ENCODE results near the gene SART3. TPM values are rescaled to one million over a fixed set of nuclear protein-coding genes. Genes with fewer than 3 reads are reported as not detected.
A peak's percentile ranks its signal among the peaks of the same experiment; 100 is the strongest.

SART3 gene
- total and polyA plus RNA-seq, 8 donors, result 35.1 to 81.7 (median 64.3) TPM

DNA sequence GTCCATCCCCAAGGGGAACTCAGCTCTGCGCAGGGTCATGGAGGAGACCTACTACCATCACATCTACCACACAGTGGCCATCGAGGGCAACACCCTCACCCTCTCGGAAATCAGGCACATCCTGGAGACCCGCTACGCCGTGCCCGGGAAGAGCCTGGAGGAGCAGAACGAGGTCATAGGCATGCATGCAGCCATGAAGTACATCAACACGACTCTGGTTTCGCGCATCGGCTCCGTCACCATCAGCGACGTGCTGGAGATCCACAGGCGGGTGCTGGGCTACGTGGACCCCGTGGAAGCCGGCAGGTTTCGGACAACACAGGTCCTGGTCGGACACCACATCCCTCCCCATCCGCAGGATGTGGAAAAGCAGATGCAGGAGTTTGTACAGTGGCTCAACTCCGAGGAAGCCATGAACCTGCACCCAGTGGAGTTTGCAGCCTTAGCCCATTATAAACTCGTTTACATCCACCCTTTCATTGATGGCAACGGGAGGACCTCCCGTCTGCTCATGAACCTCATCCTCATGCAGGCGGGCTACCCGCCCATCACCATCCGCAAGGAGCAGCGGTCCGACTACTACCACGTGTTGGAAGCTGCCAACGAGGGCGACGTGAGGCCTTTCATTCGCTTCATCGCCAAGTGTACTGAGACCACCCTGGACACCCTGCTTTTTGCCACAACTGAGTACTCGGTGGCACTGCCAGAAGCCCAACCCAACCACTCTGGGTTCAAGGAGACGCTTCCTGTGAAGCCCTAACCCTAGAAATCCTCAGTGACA, 42.1 kb downstream of the SART3 start:
- Histone ChIP-seq H3K27ac (no peak overlapping the region), H3K27me3 (no peaks in the 10 kb centered on the region), H3K4me1 (peaks cover 4 to 15% of the 10 kb centered on the region in 2 donors), H3K4me3 (no peak overlapping the region), H3K36me3 (peaks cover 0 to 71% of the 10 kb centered on the region in 2 donors), H3K9me3 (no peaks in the 10 kb centered on the region)
- DNase-seq (no peak), ATAC-seq (no peak)
- intact Hi-C loops (cut with DNase I), result no loop called here
- TF ChIP-seq, protein P1, sequence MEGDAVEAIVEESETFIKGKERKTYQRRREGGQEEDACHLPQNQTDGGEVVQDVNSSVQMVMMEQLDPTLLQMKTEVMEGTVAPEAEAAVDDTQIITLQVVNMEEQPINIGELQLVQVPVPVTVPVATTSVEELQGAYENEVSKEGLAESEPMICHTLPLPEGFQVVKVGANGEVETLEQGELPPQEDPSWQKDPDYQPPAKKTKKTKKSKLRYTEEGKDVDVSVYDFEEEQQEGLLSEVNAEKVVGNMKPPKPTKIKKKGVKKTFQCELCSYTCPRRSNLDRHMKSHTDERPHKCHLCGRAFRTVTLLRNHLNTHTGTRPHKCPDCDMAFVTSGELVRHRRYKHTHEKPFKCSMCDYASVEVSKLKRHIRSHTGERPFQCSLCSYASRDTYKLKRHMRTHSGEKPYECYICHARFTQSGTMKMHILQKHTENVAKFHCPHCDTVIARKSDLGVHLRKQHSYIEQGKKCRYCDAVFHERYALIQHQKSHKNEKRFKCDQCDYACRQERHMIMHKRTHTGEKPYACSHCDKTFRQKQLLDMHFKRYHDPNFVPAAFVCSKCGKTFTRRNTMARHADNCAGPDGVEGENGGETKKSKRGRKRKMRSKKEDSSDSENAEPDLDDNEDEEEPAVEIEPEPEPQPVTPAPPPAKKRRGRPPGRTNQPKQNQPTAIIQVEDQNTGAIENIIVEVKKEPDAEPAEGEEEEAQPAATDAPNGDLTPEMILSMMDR (IDR thresholded peaks at IDR 0.05), result no peak

DNA sequence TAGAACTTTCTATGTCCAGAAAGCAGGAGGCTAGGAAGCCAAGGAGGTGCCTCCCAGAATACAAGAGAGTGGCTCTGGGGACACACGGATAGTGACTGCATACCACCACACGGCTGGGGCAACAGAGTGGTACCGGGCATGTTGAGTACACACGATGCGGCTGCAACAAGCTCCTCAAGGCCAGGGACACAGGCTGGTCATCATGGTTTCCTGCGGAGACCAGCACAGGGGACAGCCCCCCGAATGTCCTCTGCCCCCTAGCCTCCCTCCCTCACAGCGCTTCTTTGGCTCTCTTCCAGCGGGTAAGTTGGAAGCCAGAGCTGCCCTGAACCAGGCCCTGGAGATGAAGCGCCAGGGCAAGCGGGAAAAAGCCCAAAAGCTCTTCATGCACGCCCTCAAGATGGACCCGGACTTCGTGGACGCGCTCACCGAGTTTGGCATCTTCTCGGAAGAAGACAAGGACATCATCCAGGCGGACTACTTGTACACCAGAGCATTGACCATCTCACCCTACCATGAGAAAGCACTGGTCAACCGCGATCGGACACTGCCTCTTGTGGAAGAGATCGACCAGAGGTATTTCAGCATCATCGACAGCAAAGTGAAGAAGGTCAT, 42.8 kb downstream of the SART3 start:
- no peaks in the 10 kb centered on the region for H3K27me3 ChIP-seq
- no peaks in the 10 kb centered on the region for H3K9me3 ChIP-seq
- no peak overlapping the region for H3K4me3 ChIP-seq
- H3K4me1 ChIP-seq, result peaks cover 4 to 15% of the 10 kb centered on the region in 2 donors
- TF ChIP-seq, protein P1 (IDR thresholded peaks at IDR 0.05), result no peak
- DNase-seq (no peak), ATAC-seq (no peak)
- peaks cover 0 to 64% of the 10 kb centered on the region in 2 donors for H3K36me3 ChIP-seq
- intact Hi-C loops (cut with DNase I), result no loop called here
- no peak overlapping the region for H3K27ac ChIP-seq

DNA sequence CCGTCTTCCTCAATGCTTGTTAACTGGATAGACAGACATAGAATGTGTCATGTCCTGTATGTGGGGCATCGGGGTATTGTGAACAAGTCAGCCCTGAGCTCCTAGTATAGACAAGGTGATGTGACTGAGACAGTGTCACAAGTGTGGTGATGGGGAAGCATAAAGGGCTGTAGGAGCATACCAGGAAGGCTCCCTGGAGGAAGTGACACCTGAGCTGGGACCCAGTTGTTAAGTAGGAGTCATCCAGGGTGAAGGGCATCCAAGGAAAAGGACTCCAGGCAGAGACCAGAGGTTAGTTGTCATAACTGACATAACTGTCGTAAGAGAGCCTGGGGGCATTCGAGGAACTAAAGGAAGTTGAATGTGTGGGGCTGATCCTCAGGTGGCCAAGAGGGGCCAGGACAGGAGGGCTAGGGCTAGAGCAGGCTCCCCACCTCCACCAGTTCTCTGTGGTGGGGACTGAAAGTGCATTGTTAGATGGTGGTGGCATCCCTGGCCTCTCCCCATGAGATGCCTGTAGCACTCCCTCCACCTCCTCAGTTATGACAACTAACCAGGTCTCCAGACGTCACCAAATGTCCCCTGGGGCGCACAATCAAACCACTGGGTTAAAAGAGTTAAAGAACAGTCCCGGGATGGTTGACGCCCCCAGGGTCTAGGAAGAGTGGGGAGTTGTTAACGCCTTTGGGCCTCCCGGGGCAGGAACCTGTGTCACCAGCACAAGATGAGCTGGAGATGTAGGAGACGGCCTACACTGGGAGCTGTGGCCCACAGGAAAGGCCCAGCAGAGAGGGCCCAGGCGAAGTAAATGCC, 43.5 kb downstream of the SART3 start:
- ATAC-seq (no peak), DNase-seq (no peak)
- Histone ChIP-seq H3K4me1 (peaks cover 4 to 15% of the 10 kb centered on the region in 2 donors), H3K9me3 (no peaks in the 10 kb centered on the region), H3K27ac (no peak overlapping the region), H3K36me3 (peaks cover 0 to 57% of the 10 kb centered on the region in 2 donors), H3K27me3 (no peaks in the 10 kb centered on the region), H3K4me3 (no peak overlapping the region)
- TF ChIP-seq, protein P1 (IDR thresholded peaks at IDR 0.05), result no peak
- intact Hi-C loops (cut with DNase I), result no loop called here

DNA sequence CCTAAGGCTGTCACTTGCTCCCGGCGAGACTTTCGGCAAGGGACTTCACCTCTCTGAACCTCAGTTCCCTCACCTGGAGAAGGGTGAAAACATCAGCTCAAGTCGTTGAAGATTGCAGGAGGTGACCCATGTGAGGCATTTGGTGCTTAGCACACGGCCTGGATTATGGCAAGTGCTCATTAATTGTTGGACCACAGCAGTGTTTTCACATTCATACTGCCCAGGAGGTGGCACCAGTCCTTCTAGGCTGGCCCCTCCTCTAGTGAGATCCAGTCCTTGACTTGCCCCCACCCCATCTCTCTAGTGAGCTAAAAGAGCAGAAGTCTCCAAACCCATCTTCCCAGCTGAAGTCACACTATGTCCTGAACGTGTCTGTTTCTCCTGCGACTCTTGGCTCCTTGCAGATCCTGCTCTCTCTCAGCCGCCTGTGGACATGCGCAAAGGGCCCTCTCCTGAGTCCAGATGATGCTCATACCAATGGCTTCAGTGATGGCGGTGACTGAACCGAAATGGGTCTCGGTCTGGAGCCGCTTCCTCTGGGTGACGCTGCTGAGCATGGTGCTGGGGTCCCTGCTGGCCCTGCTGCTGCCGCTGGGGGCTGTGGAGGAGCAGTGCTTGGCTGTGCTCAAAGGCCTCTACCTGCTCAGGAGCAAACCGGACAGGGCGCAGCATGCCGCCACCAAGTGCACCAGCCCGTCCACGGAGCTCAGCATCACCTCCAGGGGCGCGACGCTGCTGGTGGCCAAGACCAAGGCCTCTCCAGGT, 44.3 kb downstream of the SART3 start:
- DNase-seq, result no peak
- Histone ChIP-seq H3K9me3 (no peaks in the 10 kb centered on the region), H3K27ac (no peak overlapping the region), H3K36me3 (peaks cover 0 to 49% of the 10 kb centered on the region in 2 donors), H3K4me3 (peak overlapping the region in 1 of 2 donors; percentile 87), H3K27me3 (no peaks in the 10 kb centered on the region), H3K4me1 (peaks cover 4 to 15% of the 10 kb centered on the region in 2 donors)
- TF ChIP-seq, protein P1 (IDR thresholded peaks at IDR 0.05), result no peak
- intact Hi-C loops (cut with DNase I), result no loop called here
- no peak for ATAC-seq
